Fibroblast of lung (primary cell): ENCODE measurements around the gene CYP2W1. TPM values are rescaled to one million over a fixed set of nuclear protein-coding genes. Genes with fewer than 3 reads are reported as not detected.

Experiments used
- DNase-seq, 2 donors: peaks; one replicate each; pipeline versions ENCODE4 v3.0.0 to v3.0.0-alpha.2; 2010; ENCODE audit warnings: low read depth in 2 of 2
- H2AFZ ChIP-seq: 2 replicates; pipeline ENCODE4 v1.5.1; 2012; ENCODE audit warnings: low read length, control low read depth, inconsistent platforms
- H3K27ac ChIP-seq: 2 replicates; pipeline ENCODE4 v1.5.1; 2011; ENCODE audit warnings: low read length, control low read depth; ENCODE audit not compliant: insufficient read depth
- H3K27me3 ChIP-seq: 2 replicates; pipeline ENCODE4 v1.5.1; 2011; ENCODE audit warnings: mild to moderate bottlenecking, low read length; ENCODE audit not compliant: control insufficient read depth, insufficient read depth
- H3K36me3 ChIP-seq: 2 replicates; pipeline ENCODE4 v1.5.1; 2011; ENCODE audit warnings: low read length; ENCODE audit not compliant: control insufficient read depth, insufficient read depth
- H3K4me1 ChIP-seq: 2 replicates; pipeline ENCODE4 v1.5.1; 2011; ENCODE audit warnings: low read length; ENCODE audit not compliant: control insufficient read depth, insufficient read depth; ENCODE audit errors: extremely low read depth
- H3K4me2 ChIP-seq: 2 replicates; pipeline ENCODE4 v1.5.1; 2011; ENCODE audit warnings: low read length, control low read depth; ENCODE audit not compliant: insufficient read depth; ENCODE audit errors: extremely low read depth
- H3K4me3 ChIP-seq, 4 experiments: fragments of 200-600 bp in 1 of 4; sonication (generic) in 1 of 4; replicated peaks in 1 of 4; 2 replicates each; pipeline ENCODE4 v1.5.1; 2011 to 2016; ENCODE audit warnings: low read length in 4 of 4, low read depth in 3 of 4, mild to moderate bottlenecking in 3 of 4, control low read depth in 2 of 4, inconsistent platforms in 1 of 4, mixed read lengths in 1 of 4; ENCODE audit not compliant: insufficient read depth in 1 of 4; ENCODE audit errors: control extremely low read depth in 1 of 4
- H3K79me2 ChIP-seq: 2 replicates; pipeline ENCODE4 v1.5.1; 2012; ENCODE audit warnings: mild to moderate bottlenecking, low read length, inconsistent platforms; ENCODE audit not compliant: control insufficient read depth, insufficient read depth
- H3K9ac ChIP-seq: 2 replicates; pipeline ENCODE4 v1.5.1; 2011; ENCODE audit warnings: mild to moderate bottlenecking, low read length, control low read depth; ENCODE audit not compliant: insufficient read depth
- H3K9me3 ChIP-seq: 2 replicates; pipeline ENCODE4 v1.5.1; 2012; ENCODE audit warnings: low read depth, low read length; ENCODE audit not compliant: control insufficient read depth, insufficient read depth
- H4K20me1 ChIP-seq: 2 replicates; pipeline ENCODE4 v1.5.1; 2011; ENCODE audit warnings: low read length; ENCODE audit not compliant: control insufficient read depth, insufficient read depth; ENCODE audit errors: extremely low read depth
- EZH2 ChIP-seq: IDR thresholded peaks from 2 replicates; pipeline ENCODE4 v1.5.1; 2012; ENCODE audit warnings: low read length, control low read depth, mild to moderate bottlenecking; ENCODE audit errors: missing control alignments
- polyA plus RNA-seq, 2 donors: library from polyadenylated mRNA; depleted of rRNA in 1 of 2; stranded (reverse) in 1 of 2; unstranded in 1 of 2; fragments of >200 nt; gene quantifications; 2 replicates each; pipeline ENCODE4 v1.2.1, GENCODE V29; 2011 to 2012; ENCODE audit warnings: missing spikeins in 1 of 2
- total RNA-seq: library from RNA; depleted of rRNA; stranded (reverse); fragments of >200 nt; gene quantifications from 2 replicates; pipeline ENCODE4 v1.2.1, GENCODE V29; 2014
- TF ChIP-seq, protein P1 (sequence below), 2 donors: IDR thresholded peaks in 1 of 2; conservative IDR thresholded peaks in 1 of 2; 1 replicate in 1 of 2; 2 replicates in 1 of 2; pipeline ENCODE4 v1.5.1; 2011 to 2012; ENCODE audit warnings: low read length in 2 of 2, control low read depth in 1 of 2, inconsistent platforms in 1 of 2, low read depth in 1 of 2, mild to moderate bottlenecking in 1 of 2

CYP2W1 gene
- total and polyA plus RNA-seq, 2 donors (not counting 1 experiment from before 2014, with no cell fraction given): not detected

DNA sequence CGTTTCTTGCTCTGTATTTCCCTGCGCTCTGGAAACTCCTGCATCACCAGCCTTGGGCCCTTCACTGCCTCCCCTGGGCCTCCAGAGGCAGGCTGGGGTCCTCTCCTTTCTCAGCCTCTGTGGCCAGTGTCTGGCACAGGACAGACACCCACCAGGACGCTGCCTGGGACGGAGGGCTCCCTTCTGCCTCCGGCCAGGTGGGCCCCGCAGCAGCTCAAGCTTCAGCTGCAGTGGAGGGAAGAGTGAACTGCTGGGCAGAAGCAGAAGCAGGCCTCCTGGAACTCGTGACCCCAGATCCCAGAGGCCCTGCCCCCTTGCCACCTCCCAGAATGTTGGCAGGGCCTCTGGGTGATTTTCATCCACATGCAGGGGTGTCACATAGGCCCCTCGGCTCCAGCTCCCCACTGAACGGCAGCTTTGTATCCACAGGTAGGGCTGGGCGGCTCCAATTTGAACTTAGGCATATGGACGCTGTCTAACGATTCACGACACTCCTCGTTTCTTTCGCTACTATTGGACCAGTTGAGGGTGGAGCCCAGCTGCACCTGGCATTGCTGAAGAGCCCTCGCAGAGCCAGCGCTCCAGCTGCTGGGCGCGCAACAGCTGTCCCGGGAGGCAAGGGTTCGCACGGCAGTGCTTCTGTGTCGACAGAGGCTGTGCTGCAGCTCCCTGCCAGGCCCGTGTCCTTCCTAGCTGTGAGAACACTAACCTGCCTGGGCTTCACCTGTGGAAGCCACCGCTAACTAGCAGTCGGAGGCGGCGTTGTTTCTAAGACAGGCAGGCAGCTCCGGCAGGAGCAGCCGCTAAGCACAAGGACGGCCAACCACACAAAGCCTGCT lies 43.0 kb downstream of the CYP2W1 start:
- Histone ChIP-seq H3K4me3 (no peak overlapping the region), H3K27me3 (no peaks in the 10 kb centered on the region), H3K36me3 (peaks cover 7% of the 10 kb centered on the region), H3K9ac (no peak overlapping the region), H2AFZ (no peak overlapping the region), H3K9me3 (no peaks in the 10 kb centered on the region), H3K79me2 (peaks cover 34% of the 10 kb centered on the region), H3K27ac (no peak overlapping the region), H3K4me2 (no peak overlapping the region), H3K4me1 (peaks cover 5% of the 10 kb centered on the region), H4K20me1 (no peaks in the 10 kb centered on the region)
- DNase-seq: no peak
- no peak for TF ChIP-seq EZH2
- TF ChIP-seq, protein P1, sequence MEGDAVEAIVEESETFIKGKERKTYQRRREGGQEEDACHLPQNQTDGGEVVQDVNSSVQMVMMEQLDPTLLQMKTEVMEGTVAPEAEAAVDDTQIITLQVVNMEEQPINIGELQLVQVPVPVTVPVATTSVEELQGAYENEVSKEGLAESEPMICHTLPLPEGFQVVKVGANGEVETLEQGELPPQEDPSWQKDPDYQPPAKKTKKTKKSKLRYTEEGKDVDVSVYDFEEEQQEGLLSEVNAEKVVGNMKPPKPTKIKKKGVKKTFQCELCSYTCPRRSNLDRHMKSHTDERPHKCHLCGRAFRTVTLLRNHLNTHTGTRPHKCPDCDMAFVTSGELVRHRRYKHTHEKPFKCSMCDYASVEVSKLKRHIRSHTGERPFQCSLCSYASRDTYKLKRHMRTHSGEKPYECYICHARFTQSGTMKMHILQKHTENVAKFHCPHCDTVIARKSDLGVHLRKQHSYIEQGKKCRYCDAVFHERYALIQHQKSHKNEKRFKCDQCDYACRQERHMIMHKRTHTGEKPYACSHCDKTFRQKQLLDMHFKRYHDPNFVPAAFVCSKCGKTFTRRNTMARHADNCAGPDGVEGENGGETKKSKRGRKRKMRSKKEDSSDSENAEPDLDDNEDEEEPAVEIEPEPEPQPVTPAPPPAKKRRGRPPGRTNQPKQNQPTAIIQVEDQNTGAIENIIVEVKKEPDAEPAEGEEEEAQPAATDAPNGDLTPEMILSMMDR (conservative IDR thresholded peaks at IDR 0.05 in 1 of 2, IDR thresholded peaks at IDR 0.05 in 1 of 2; ENCODE audit: low read depth in 1 of 2, low read length in 2 of 2): no peak

DNA sequence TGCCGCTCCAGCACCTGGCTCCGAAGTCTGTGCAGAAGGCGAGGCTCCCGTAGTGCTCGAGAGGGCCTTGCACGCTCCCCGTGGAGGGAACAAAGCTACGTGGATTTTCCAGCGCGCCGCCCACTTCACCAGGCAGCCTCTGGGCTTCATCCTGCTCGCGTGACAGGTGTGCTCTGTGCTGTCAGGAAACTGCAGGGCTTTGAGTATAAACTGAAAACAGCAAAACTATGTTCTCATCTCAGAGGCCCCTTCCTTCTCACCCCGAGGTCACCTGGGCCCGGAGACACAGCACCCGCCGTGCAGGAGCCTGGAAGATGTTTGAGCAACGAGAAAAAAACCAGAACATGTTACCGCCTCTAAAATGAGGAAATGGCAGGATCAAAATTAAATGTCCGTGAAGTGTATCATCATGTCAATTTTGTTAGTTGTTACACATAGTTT lies 43.8 kb downstream of the CYP2W1 start:
- no peak for TF ChIP-seq EZH2
- TF ChIP-seq, protein P1 (conservative IDR thresholded peaks at IDR 0.05 in 1 of 2, IDR thresholded peaks at IDR 0.05 in 1 of 2; ENCODE audit: low read depth in 1 of 2, low read length in 2 of 2): no peak

DNA sequence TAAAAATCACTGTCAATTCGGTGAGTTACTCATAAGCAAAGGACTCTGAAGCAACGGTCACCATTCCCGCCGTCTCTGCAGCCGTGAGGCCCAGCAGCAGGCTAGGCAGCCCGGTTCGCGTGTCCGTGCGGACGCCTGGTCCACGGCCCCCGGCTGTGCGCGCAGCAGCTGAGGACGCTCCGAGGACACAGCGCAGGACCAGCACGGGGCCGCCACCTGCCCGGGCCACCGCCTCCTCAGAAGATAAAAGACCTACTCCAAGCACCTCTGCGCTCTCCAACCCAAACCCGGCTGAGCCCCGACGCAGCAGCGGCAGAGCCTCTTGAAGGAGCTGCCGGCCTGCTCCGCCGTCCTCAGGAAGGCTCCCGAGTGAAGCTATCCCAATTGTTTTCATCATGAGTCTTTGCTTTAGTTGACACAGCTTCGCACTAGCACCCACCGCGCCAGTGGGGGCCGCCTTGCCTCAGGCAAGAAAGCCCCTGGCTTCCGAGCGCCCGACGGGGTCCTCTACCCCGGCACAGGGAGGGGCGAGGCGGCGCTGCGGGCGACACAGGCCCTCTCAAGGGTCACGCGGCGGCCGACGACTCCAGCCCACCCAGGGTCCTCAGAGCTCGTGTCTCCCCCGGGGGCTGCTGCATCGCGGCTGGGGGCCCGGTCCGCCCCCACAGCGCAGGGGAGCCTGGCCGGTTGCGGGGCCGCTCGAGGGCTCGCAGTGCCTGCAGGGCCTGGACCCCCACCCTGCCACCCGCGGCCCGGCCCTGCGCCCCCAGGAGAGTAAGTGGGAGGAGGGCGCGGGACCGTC lies 44.5 kb downstream of the CYP2W1 start:
- Histone ChIP-seq H3K4me3 (peak overlapping the region; percentile 52 to 78 (median 72)), H3K27ac (peak overlapping the region; percentile 76), H4K20me1 (no peaks in the 10 kb centered on the region), H3K36me3 (peaks cover 5% of the 10 kb centered on the region), H3K79me2 (peaks cover 34% of the 10 kb centered on the region), H2AFZ (no peak overlapping the region), H3K27me3 (no peaks in the 10 kb centered on the region), H3K4me2 (peak overlapping the region; percentile 55), H3K9ac (peak overlapping the region; percentile 81), H3K9me3 (no peaks in the 10 kb centered on the region), H3K4me1 (peaks cover 5% of the 10 kb centered on the region)
- peak; percentile 43 to 51 for DNase-seq
- TF ChIP-seq, protein P1 (conservative IDR thresholded peaks at IDR 0.05 in 1 of 2, IDR thresholded peaks at IDR 0.05 in 1 of 2; ENCODE audit: low read depth in 1 of 2, low read length in 2 of 2): no peak

More for the DNA sequence above, 43.8 kb downstream of the CYP2W1 start:
- DNase-seq: no peak
- no peak overlapping the region for H3K27ac ChIP-seq
- H3K36me3 ChIP-seq: peaks cover 5% of the 10 kb centered on the region
- peaks cover 5% of the 10 kb centered on the region for H3K4me1 ChIP-seq
- peaks cover 34% of the 10 kb centered on the region for H3K79me2 ChIP-seq
- H3K9ac ChIP-seq: no peak overlapping the region
- peak overlapping the region in 3 of 4 experiments; percentile 52 to 73 (median 70) for H3K4me3 ChIP-seq
- H4K20me1 ChIP-seq: no peaks in the 10 kb centered on the region
- no peaks in the 10 kb centered on the region for H3K27me3 ChIP-seq
- peak overlapping the region; percentile 55 for H3K4me2 ChIP-seq
- no peaks in the 10 kb centered on the region for H3K9me3 ChIP-seq
- no peak overlapping the region for H2AFZ ChIP-seq
